DOHH2 (cell line): ENCODE data around the gene EFS.

Source experiments
- H3F3A ChIP-seq: fragments of 200-600 bp; sonication (generic), shearing (Covaris generic); 2 replicates; pipeline ENCODE4 v1.6.0; 2016; ENCODE audit warnings: antibody characterized with exemption, mild to moderate bottlenecking; ENCODE audit not compliant: control insufficient read depth, insufficient read depth
- H3K27ac ChIP-seq: fragments of 200-600 bp; sonication (generic); 2 replicates; pipeline ENCODE4 v1.5.1; 2014; ENCODE audit warnings: low read depth, mild to moderate bottlenecking, low read length, moderate library complexity
- H3K27me3 ChIP-seq: fragments of 200-600 bp; sonication (generic); 2 replicates; pipeline ENCODE4 v1.6.1; 2014; ENCODE audit warnings: mild to moderate bottlenecking, low read length, mixed read lengths; ENCODE audit not compliant: control insufficient read depth
- H3K36me3 ChIP-seq: fragments of 200-600 bp; sonication (generic); 2 replicates; pipeline ENCODE4 v1.6.1; 2014; ENCODE audit warnings: mild to moderate bottlenecking, low read length, moderate library complexity, mixed read lengths; ENCODE audit not compliant: control insufficient read depth
- H3K4me1 ChIP-seq: fragments of 200-600 bp; sonication (generic); 2 replicates; pipeline ENCODE4 v1.6.1; 2014; ENCODE audit warnings: mild to moderate bottlenecking, low read length, mixed read lengths; ENCODE audit not compliant: control insufficient read depth
- H3K4me2 ChIP-seq: fragments of 200-600 bp; sonication (generic); 2 replicates; pipeline ENCODE4 v1.6.0; 2014; ENCODE audit warnings: mild to moderate bottlenecking, low read length, moderate library complexity
- H3K4me3 ChIP-seq: fragments of 200-600 bp; sonication (generic); 2 replicates; pipeline ENCODE4 v1.5.1; 2014; ENCODE audit warnings: mild to moderate bottlenecking, low read length, mixed read lengths
- H3K79me2 ChIP-seq: fragments of 200-600 bp; sonication (generic); 2 replicates; pipeline ENCODE4 v1.6.1; 2014; ENCODE audit warnings: mild to moderate bottlenecking, low read length, mixed read lengths; ENCODE audit not compliant: control insufficient read depth
- H3K9me2 ChIP-seq: fragments of 200-600 bp; sonication (generic); replicated peaks from 2 replicates; pipeline ENCODE4 v1.6.1; 2014; ENCODE audit warnings: mild to moderate bottlenecking, low read length, mixed read lengths; ENCODE audit not compliant: control insufficient read depth
- H3K9me3 ChIP-seq: fragments of 200-600 bp; sonication (generic); 2 replicates; pipeline ENCODE4 v1.6.1; 2014; ENCODE audit warnings: antibody characterized with exemption, low read length, mixed read lengths; ENCODE audit not compliant: control insufficient read depth, insufficient read depth
- H4K20me1 ChIP-seq: fragments of 200-600 bp; sonication (generic); 2 replicates; pipeline ENCODE4 v1.6.0; 2014; ENCODE audit warnings: low read depth, mild to moderate bottlenecking, antibody characterized with exemption, low read length, moderate library complexity; ENCODE audit not compliant: control insufficient read depth, insufficient read depth
- EZH2phosphoT487 ChIP-seq: fragments of 200-600 bp; sonication (generic); IDR thresholded peaks from 2 replicates; pipeline ENCODE4 v1.6.1; 2017; ENCODE audit warnings: borderline replicate concordance, mild to moderate bottlenecking, antibody characterized with exemption, low read length, moderate library complexity, mixed read lengths
- TF ChIP-seq, protein P1 (sequence below): fragments of 200-600 bp; sonication (generic); IDR thresholded peaks from one replicate; pipeline ENCODE4 v1.5.1; 2014; ENCODE audit warnings: antibody characterized with exemption, mild to moderate bottlenecking, low read depth, low read length; ENCODE audit not compliant: poor library complexity, severe bottlenecking

Gene EFS

GRCh38 chr14:23381871-23382270 is 16.9 kb upstream of the EFS start:
- H3K27me3 ChIP-seq = 0 out of 2 replicates have a peak, but pooled peaks cover 2% of the 10 kb centered on the region
- H3K4me3 ChIP-seq = no peak overlapping the region
- H3K4me1 ChIP-seq = no peaks in the 10 kb centered on the region
- H3K36me3 ChIP-seq = no peaks in the 10 kb centered on the region
- no peak for TF ChIP-seq EZH2phosphoT487
- TF ChIP-seq, protein P1, sequence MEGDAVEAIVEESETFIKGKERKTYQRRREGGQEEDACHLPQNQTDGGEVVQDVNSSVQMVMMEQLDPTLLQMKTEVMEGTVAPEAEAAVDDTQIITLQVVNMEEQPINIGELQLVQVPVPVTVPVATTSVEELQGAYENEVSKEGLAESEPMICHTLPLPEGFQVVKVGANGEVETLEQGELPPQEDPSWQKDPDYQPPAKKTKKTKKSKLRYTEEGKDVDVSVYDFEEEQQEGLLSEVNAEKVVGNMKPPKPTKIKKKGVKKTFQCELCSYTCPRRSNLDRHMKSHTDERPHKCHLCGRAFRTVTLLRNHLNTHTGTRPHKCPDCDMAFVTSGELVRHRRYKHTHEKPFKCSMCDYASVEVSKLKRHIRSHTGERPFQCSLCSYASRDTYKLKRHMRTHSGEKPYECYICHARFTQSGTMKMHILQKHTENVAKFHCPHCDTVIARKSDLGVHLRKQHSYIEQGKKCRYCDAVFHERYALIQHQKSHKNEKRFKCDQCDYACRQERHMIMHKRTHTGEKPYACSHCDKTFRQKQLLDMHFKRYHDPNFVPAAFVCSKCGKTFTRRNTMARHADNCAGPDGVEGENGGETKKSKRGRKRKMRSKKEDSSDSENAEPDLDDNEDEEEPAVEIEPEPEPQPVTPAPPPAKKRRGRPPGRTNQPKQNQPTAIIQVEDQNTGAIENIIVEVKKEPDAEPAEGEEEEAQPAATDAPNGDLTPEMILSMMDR = no peak
- no peaks in the 10 kb centered on the region for H3F3A ChIP-seq
- no peak overlapping the region for H3K4me2 ChIP-seq
- no peak overlapping the region for H3K27ac ChIP-seq
- H3K79me2 ChIP-seq = no peaks in the 10 kb centered on the region
- H4K20me1 ChIP-seq = no peaks in the 10 kb centered on the region
- no peaks in the 10 kb centered on the region for H3K9me3 ChIP-seq
- H3K9me2 ChIP-seq = no peaks in the 10 kb centered on the region

DNA sequence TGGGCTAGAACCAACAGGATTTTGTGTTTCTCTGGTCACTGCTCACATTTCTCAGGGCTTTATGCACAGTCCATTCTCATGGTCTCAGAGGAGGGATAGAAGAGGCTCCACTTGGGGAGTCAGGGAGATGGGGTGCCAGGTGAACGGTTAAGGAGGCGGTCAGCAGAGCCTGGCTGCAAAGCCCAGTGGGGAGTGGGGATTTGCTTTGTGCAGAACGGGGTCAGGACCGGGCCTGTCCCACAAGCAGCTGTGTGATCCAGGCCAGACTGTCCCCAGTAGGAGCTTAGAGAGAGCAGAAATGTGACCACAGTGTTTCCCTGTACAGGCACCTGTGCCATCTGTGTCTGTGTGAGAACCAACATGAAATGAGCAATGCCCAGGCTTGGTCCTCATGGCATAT is 16.0 kb upstream of the EFS start:
- Histone ChIP-seq H3K4me1 (no peaks in the 10 kb centered on the region), H3K4me2 (no peak overlapping the region), H3K4me3 (no peak overlapping the region), H3F3A (no peaks in the 10 kb centered on the region), H3K79me2 (no peaks in the 10 kb centered on the region), H3K27me3 (0 out of 2 replicates have a peak, but pooled peaks cover 2% of the 10 kb centered on the region), H3K27ac (no peak overlapping the region), H4K20me1 (no peaks in the 10 kb centered on the region), H3K36me3 (no peaks in the 10 kb centered on the region), H3K9me2 (no peaks in the 10 kb centered on the region), H3K9me3 (no peaks in the 10 kb centered on the region)
- TF ChIP-seq, protein P1 = no peak
- TF ChIP-seq EZH2phosphoT487 = no peak

DNA sequence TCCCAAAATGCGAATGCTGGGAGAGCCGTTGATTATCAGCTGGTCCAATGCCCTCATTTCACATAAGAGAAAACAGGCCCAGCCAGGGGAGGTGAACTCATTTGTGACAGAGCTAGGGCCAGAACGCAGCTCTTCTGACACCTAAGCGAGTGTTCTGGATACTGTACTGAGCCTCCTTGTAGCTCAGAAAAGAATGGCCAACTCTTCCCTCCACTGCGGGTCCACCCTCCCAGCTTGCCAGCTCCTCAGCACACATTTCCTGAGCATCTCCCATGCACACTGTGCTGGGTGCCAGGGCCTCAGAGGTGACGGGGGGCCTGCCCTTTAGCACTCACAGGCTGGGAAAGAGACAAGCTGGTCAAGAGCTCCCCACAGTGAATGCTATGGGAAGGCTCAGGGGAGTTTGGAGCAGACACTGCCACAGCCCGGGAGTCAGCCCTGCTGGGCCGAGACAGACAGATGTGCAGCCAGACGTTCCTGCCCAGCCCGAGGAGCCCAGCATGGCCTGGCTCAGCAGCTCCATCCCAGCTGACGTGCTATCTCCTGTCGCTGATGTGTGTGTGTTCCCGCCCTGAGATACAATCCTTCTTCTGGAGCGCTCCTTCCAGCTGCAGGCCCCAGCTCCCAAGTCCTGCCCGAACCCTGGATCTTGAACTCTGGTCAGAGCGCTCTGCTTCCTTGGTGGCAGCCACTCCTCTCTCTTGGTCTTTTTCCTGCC is 15.4 kb upstream of the EFS start:
- Histone ChIP-seq H3K27me3 (0 out of 2 replicates have a peak, but pooled peaks cover 2% of the 10 kb centered on the region), H3K4me2 (no peak overlapping the region), H3K4me3 (no peak overlapping the region), H3K9me3 (no peaks in the 10 kb centered on the region), H3K36me3 (no peaks in the 10 kb centered on the region), H3K79me2 (no peaks in the 10 kb centered on the region), H3K9me2 (no peaks in the 10 kb centered on the region), H4K20me1 (no peaks in the 10 kb centered on the region), H3F3A (no peaks in the 10 kb centered on the region), H3K4me1 (no peaks in the 10 kb centered on the region), H3K27ac (no peak overlapping the region)
- TF ChIP-seq, protein P1 = no peak
- TF ChIP-seq EZH2phosphoT487 = no peak
